ENCODE results near the gene PPP6R2.

The PPP6R2 gene

GRCh38 chr22:50300620-50301257 is 42.4 kb upstream of the PPP6R2 start:
- Histone ChIP-seq H3K36me3 (ENCODE audit: control insufficient read depth, insufficient read depth, low read length) (no peaks in the 10 kb centered on the region), H3K4me3 (ENCODE audit: insufficient read depth, low read depth, low read length, poor library complexity, severe bottlenecking) (no peak overlapping the region), H3K9me3 (ENCODE audit: control insufficient read depth, low read length) (no peaks in the 10 kb centered on the region), H3K4me1 (ENCODE audit: control insufficient read depth, insufficient read depth, low read length, poor library complexity, severe bottlenecking) (no peaks in the 10 kb centered on the region), H3K27ac (ENCODE audit: insufficient read depth, low read length, poor library complexity, severe bottlenecking) (no peak overlapping the region), H3K27me3 (replicated peaks; ENCODE audit: control insufficient read depth, insufficient read depth, low read length, poor library complexity, severe bottlenecking) (peaks cover 6% of the 10 kb centered on the region)
- no peak for DNase-seq

- Histone ChIP-seq H3K4me1 (ENCODE audit: control insufficient read depth, insufficient read depth, low read length, poor library complexity, severe bottlenecking) (peaks cover 5% of the 10 kb centered on the region), H3K4me3 (ENCODE audit: insufficient read depth, low read depth, low read length, poor library complexity, severe bottlenecking) (no peak overlapping the region), H3K27ac (ENCODE audit: insufficient read depth, low read length, poor library complexity, severe bottlenecking) (no peak overlapping the region), H3K36me3 (ENCODE audit: control insufficient read depth, insufficient read depth, low read length) (no peaks in the 10 kb centered on the region), H3K27me3 (replicated peaks; ENCODE audit: control insufficient read depth, insufficient read depth, low read length, poor library complexity, severe bottlenecking) (peaks cover 7% of the 10 kb centered on the region), H3K9me3 (ENCODE audit: control insufficient read depth, low read length) (no peaks in the 10 kb centered on the region)
- DNase-seq, result no peak
These were observed 41.5 kb upstream of the PPP6R2 start for GRCh38 chr22:50301581-50301991.

- Histone ChIP-seq H3K4me1 (ENCODE audit: control insufficient read depth, insufficient read depth, low read length, poor library complexity, severe bottlenecking) (peaks cover 10% of the 10 kb centered on the region), H3K4me3 (ENCODE audit: insufficient read depth, low read depth, low read length, poor library complexity, severe bottlenecking) (no peak overlapping the region), H3K9me3 (ENCODE audit: control insufficient read depth, low read length) (no peaks in the 10 kb centered on the region), H3K36me3 (ENCODE audit: control insufficient read depth, insufficient read depth, low read length) (no peaks in the 10 kb centered on the region), H3K27me3 (replicated peaks; ENCODE audit: control insufficient read depth, insufficient read depth, low read length, poor library complexity, severe bottlenecking) (peaks cover 10% of the 10 kb centered on the region), H3K27ac (ENCODE audit: insufficient read depth, low read length, poor library complexity, severe bottlenecking) (no peak overlapping the region)
- no peak for DNase-seq
These were observed 41.0 kb upstream of the PPP6R2 start for GRCh38 chr22:50302041-50302541.

GRCh38 chr22:50302564-50302963 is 40.6 kb upstream of the PPP6R2 start:
- no peak overlapping the region for H3K4me3 ChIP-seq (ENCODE audit: insufficient read depth, low read depth, low read length, poor library complexity, severe bottlenecking)
- no peaks in the 10 kb centered on the region for H3K9me3 ChIP-seq (ENCODE audit: control insufficient read depth, low read length)
- peaks cover 11% of the 10 kb centered on the region for H3K4me1 ChIP-seq (ENCODE audit: control insufficient read depth, insufficient read depth, low read length, poor library complexity, severe bottlenecking)
- no peaks in the 10 kb centered on the region for H3K36me3 ChIP-seq (ENCODE audit: control insufficient read depth, insufficient read depth, low read length)
- no peak overlapping the region for H3K27ac ChIP-seq (ENCODE audit: insufficient read depth, low read length, poor library complexity, severe bottlenecking)
- no peak for DNase-seq
- peaks cover 8% of the 10 kb centered on the region for H3K27me3 ChIP-seq (replicated peaks; ENCODE audit: control insufficient read depth, insufficient read depth, low read length, poor library complexity, severe bottlenecking)

- no peaks in the 10 kb centered on the region for H3K9me3 ChIP-seq (ENCODE audit: control insufficient read depth, low read length)
- H3K36me3 ChIP-seq (ENCODE audit: control insufficient read depth, insufficient read depth, low read length), result no peaks in the 10 kb centered on the region
- H3K4me1 ChIP-seq (ENCODE audit: control insufficient read depth, insufficient read depth, low read length, poor library complexity, severe bottlenecking), result peaks cover 11% of the 10 kb centered on the region
- H3K27ac ChIP-seq (ENCODE audit: insufficient read depth, low read length, poor library complexity, severe bottlenecking), result no peak overlapping the region
- H3K27me3 ChIP-seq (replicated peaks; ENCODE audit: control insufficient read depth, insufficient read depth, low read length, poor library complexity, severe bottlenecking), result peaks cover 5% of the 10 kb centered on the region
- H3K4me3 ChIP-seq (ENCODE audit: insufficient read depth, low read depth, low read length, poor library complexity, severe bottlenecking), result no peak overlapping the region
- DNase-seq, result no peak
These were observed 39.6 kb upstream of the PPP6R2 start for GRCh38 chr22:50303515-50303847.

GRCh38 chr22:50303848-50304527 is 39.1 kb upstream of the PPP6R2 start:
- H3K27me3 ChIP-seq (replicated peaks; ENCODE audit: control insufficient read depth, insufficient read depth, low read length, poor library complexity, severe bottlenecking), result peaks cover 5% of the 10 kb centered on the region
- no peaks in the 10 kb centered on the region for H3K36me3 ChIP-seq (ENCODE audit: control insufficient read depth, insufficient read depth, low read length)
- peaks cover 11% of the 10 kb centered on the region for H3K4me1 ChIP-seq (ENCODE audit: control insufficient read depth, insufficient read depth, low read length, poor library complexity, severe bottlenecking)
- DNase-seq, result no peak
- no peak overlapping the region for H3K4me3 ChIP-seq (ENCODE audit: insufficient read depth, low read depth, low read length, poor library complexity, severe bottlenecking)
- no peak overlapping the region for H3K27ac ChIP-seq (ENCODE audit: insufficient read depth, low read length, poor library complexity, severe bottlenecking)
- no peaks in the 10 kb centered on the region for H3K9me3 ChIP-seq (ENCODE audit: control insufficient read depth, low read length)

DNA sequence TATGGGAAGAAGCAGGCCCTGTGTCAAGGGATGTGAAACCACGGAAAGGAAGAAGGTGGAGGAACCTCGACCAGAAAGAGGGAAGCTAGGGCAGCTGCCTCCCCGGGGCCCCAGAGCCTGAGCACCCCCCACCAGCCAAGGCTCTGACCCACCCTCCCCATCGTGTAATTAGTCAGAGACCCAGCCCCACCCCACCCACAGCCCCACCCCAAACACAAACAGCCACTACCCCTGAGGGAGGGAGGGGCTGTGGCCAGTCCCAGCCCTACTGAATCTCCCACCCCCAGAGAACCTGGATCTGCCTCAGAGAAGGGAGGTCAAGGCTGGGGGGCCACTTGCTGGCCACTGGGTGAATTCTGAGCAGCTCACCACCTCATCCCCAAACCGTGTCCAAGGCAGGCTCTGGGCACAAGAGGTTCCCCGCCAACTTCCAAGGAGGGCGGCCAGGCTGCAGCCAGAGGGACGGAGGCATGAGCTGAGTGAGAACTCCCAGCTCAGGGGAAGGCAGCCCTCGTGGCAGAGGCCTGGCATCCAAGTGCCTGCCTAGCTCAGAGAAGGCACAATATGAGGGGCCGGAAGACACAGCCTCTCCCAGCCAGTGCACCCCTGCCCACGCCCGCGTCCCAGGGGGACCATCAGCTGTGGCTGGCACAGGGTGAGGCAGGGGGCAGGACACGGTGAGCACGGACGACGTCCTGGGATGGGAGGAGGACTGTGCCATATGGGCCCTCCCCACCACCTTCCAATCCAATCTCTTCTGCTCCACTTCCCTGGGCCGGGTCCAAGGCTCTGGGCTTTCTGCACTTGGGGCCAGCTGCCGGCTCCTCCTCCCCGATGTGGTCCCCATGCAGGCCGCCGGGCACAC is 38.4 kb upstream of the PPP6R2 start:
- peaks cover 5% of the 10 kb centered on the region for H3K27me3 ChIP-seq (replicated peaks; ENCODE audit: control insufficient read depth, insufficient read depth, low read length, poor library complexity, severe bottlenecking)
- no peak overlapping the region for H3K27ac ChIP-seq (ENCODE audit: insufficient read depth, low read length, poor library complexity, severe bottlenecking)
- no peak for DNase-seq
- peaks cover 11% of the 10 kb centered on the region for H3K4me1 ChIP-seq (ENCODE audit: control insufficient read depth, insufficient read depth, low read length, poor library complexity, severe bottlenecking)
- H3K36me3 ChIP-seq (ENCODE audit: control insufficient read depth, insufficient read depth, low read length), result no peaks in the 10 kb centered on the region
- H3K9me3 ChIP-seq (ENCODE audit: control insufficient read depth, low read length), result no peaks in the 10 kb centered on the region
- H3K4me3 ChIP-seq (ENCODE audit: insufficient read depth, low read depth, low read length, poor library complexity, severe bottlenecking), result no peak overlapping the region

- H3K27ac ChIP-seq (ENCODE audit: insufficient read depth, low read length, poor library complexity, severe bottlenecking), result no peak overlapping the region
- H3K36me3 ChIP-seq (ENCODE audit: control insufficient read depth, insufficient read depth, low read length), result no peaks in the 10 kb centered on the region
- no peaks in the 10 kb centered on the region for H3K9me3 ChIP-seq (ENCODE audit: control insufficient read depth, low read length)
- peaks cover 5% of the 10 kb centered on the region for H3K27me3 ChIP-seq (replicated peaks; ENCODE audit: control insufficient read depth, insufficient read depth, low read length, poor library complexity, severe bottlenecking)
- peaks cover 11% of the 10 kb centered on the region for H3K4me1 ChIP-seq (ENCODE audit: control insufficient read depth, insufficient read depth, low read length, poor library complexity, severe bottlenecking)
- no peak for DNase-seq
- no peak overlapping the region for H3K4me3 ChIP-seq (ENCODE audit: insufficient read depth, low read depth, low read length, poor library complexity, severe bottlenecking)
These were observed 37.7 kb upstream of the PPP6R2 start for GRCh38 chr22:50305393-50305922.

DNA sequence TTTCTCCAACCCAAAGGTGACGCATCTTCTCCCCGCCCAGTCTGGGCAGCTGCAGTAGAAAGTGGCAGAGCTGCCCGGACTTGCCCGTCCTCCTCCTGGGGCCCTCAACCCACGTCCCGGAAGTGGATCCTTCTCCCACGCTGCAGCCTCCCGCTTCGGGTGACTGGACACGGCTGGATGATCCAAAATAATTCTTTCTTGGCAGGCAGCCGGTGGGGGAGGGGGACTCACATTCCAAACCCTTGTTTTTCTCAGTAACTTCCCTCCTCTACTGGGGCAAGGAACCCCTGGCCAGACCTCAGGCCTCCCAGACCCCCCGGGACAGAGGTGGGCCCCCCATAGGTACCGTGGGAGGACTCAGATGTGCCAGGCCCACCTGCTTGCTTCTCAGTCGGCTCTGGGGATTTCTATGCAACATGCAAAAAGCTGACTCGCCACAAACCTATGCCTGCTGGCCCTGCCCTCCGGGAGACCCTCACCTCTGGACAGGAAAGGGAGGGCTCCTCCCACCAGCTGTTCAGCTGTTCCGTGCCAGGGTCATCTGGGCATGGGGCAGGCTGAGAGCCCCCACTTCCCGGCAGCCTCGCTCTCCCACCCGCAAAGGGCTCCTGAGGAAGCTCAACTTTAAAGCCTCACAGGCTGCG is 37.1 kb upstream of the PPP6R2 start:
- no peak overlapping the region for H3K4me3 ChIP-seq (ENCODE audit: insufficient read depth, low read depth, low read length, poor library complexity, severe bottlenecking)
- DNase-seq, result no peak
- peaks cover 11% of the 10 kb centered on the region for H3K4me1 ChIP-seq (ENCODE audit: control insufficient read depth, insufficient read depth, low read length, poor library complexity, severe bottlenecking)

More for the DNA sequence above, 37.1 kb upstream of the PPP6R2 start:
- H3K36me3 ChIP-seq (ENCODE audit: control insufficient read depth, insufficient read depth, low read length), result no peaks in the 10 kb centered on the region
- no peak overlapping the region for H3K27ac ChIP-seq (ENCODE audit: insufficient read depth, low read length, poor library complexity, severe bottlenecking)
- peaks cover 5% of the 10 kb centered on the region for H3K27me3 ChIP-seq (replicated peaks; ENCODE audit: control insufficient read depth, insufficient read depth, low read length, poor library complexity, severe bottlenecking)
- no peaks in the 10 kb centered on the region for H3K9me3 ChIP-seq (ENCODE audit: control insufficient read depth, low read length)

Data from effector memory CD4-positive, alpha-beta T cell (primary cell).